CD4-positive, alpha-beta T cell treated with Interleukin-15 for 1 hour (primary cell): ENCODE measurements around the gene RAMAC.
"Not testable (repeated sequence)": the region's sequence is repeated elsewhere in the genome, so short reads cannot be mapped to it uniquely, and the experiment has no call there.

ENCODE experiments used
- DNase-seq: peaks from one replicate; pipeline ENCODE4 v3.0.0-alpha.2; 2020

The RAMAC gene

DNA sequence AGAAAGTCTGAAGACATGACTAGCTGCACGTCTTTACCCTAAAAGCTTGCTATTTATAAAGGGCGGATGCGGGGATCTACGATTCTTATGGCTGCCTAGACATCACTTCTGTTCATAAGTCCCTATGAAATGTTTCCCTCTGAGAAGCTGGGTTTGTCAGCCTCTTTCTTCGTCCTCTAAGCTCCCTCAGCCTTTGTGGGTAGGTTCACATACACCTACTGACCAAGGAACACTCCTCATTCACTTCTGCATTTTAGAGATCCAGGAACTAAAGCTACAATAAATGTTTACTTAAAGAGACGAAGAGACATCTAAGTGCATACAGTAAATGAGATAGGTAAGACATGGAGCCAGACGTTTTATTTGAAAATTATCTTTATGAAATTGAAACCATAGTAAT is 16.7 kb upstream of the RAMAC start:
- DNase-seq: no peak

DNA sequence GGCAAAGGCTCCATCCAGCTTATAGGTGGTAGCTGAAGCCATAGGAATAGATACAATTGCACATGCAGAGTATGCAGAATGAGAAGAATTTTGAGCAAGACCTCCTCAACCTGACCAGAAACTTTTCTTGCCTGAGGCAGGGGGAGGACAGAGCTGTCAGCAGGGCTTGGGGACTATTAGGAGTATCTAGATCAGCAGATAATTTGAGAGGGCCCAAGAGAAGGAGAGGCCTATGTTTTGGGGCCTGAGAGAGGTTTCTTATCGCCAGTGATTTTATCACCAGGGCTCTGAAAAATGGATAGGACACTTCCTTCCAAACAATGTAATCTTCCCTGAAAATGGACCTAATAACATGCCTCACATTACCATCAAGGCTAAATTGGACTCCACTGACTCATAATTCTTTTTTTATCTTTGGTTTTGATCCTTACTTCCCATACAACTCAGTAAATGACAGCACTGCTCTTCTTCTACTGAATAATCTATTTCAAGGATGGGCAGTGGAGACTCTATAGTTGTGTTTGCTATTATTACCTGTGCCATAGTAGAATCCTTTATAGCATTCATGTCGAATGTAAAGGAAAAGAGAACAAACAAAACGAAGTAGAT is 15.8 kb upstream of the RAMAC start:
- no peak for DNase-seq

DNA sequence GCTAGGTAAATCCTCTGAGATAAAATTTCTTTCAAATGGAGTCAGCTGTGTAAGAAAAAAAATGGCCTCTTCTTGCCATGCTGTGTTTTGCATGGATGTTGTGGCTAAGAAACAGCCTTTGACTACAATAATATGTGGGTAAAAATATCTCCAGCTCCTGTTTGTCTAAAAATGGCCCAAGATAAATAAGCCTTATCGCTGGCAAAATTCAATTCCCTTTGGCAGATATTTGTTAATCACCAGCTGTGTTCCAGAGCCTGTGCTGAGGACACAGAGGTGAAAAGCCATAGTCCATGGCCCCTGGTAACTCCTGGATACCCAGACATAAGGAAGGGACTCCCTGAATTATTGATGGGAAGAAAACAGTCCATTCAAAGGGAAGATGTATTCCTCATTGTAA is 15.3 kb upstream of the RAMAC start:
- no peak for DNase-seq

DNA sequence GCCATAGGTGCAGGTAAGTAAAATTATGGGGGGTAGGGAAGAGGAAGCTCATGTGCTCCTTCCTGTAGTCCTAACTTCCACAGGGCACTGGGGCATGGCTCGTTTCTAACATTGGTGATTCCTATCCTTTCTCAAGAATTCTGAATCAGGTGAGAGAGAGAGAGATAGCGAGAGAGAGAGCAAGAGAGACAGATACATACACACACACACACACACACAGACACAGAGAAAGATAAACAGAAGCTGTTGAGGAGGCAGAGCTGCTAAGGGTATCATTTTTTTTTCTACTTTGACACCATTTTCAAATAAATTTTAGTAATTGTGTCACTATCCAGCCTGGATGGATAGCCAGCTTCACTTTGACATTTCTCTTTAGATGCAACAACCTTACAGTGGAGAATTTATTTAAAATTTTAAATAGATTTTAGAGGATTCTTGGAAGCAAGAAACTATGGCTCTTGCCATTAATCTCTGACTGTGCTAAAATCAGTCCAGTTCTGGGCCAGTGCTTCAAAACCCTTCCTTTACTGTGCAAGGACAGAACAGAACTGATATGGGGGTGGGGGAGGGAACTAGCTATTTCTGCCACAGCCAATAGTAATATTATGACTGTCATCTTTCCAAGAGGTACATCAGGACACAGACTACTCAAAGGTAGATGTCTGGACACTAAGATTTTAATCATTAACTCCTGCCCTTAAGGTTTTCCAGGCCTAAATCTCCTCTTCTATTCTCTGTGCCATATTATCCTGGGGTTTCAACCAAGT is 14.6 kb upstream of the RAMAC start:
- no peak for DNase-seq

DNA sequence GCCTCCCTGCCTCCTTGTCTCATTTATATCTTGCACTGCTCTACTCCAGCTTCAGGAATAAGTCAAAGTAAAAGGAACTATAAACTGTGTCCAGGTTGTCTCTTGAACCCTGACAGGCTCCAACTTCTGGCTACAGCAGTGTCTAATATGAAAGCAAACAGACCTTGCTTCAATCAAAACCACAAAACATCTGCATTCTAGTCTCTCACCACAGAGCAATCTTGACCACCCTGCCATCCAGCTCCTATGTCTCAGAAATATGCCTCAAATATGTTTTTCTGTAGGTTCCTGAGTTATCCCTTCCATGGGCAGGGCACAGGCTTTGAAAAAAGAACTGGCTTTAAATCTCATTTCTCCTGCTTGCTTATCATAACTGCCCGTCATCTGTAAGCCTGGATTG is 13.0 kb upstream of the RAMAC start:
- DNase-seq: no peak

DNA sequence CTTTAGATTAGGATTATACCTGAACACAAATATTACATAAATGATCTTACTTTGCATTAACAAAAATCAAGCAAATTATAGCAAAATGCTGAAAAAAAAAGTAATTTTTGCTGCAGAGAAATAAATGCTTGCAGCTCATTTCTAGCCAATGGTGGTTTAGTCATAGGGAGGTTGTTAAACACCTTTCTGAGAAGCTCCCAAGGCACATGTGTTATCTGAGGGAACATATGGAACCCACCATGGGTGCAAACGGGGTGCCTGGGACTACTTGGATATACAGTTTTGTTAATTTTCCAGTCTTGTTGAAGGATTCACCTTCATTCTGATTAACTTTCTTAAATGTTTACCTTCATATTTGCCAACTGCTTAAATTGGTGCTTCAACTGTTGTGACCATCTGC is 8.9 kb upstream of the RAMAC start:
- no peak for DNase-seq

DNA sequence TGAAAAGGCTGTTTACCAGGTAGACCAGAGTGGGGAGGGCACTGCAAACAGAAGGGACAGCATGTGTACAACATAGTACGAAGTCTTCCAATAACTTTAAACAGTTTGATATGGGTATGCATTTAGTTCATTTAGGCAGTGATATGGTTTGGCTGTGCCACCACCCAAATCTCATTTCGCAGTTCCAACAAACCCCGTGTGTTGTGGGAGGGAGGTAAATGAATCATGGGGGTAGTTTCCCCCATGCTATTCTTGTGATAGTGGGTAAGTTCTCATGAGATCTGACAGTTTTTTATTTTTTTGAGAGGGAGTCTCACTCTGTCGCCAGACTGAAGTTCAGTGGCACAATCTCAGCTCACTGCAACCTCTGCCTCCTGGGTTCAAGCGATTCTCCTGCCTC is 7.6 kb upstream of the RAMAC start:
- no peak for DNase-seq

DNA sequence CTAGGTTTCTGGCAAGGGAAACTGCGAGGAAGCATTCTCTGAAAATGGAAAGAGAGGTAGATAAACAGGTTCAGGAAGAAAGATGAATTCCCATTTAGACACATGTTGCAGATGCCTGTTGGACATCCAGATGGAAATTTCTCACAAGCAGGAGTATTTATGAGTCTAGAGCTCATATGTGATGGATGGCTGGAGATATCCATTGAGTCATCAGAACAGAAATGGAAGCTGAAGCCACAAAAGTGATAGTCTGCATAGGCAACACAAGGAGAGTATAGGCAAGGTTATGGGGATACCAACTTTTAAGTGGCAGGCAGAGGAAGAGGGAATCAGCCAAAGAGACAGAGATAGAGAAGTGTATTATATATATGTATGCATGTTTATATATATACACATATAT is 6.3 kb upstream of the RAMAC start:
- DNase-seq: no peak

DNA sequence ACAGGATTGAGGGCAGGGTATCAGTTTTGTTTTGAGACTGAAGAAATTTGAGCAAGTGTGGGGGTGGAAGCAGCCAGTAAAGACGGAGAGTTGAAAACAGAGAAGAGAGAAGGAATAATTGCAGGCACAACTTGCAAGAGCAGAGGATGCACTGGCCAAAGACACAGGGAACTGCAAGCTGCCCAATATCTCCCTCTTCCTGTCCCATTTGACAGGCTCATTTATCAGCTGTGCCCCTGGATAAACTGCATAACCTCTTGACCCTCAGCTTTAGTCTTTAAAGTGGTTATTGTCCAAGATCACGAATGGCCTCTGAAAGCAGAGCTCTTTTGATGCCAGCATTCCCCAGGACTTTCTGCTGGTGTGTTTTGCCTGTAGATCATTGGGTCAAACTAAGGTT is 5.0 kb upstream of the RAMAC start:
- no peak for DNase-seq

DNA sequence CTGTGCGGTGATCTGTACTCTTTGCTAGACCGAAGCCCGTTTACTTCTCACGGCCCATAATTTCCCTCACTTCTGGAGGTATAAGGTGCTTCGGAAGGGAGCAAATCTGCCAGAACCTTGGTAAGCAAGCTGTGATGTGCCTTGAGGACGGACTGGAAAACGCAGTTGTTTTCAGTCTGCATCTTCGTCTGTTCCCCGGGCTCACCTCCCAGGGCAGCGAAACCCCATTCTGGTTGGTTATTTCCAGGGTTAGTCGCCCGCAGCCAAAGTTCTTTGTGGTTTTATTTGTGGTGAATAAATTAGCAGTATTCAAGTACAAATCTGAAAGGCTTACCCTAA is 401 bp downstream of the RAMAC start:
- DNase-seq: peak; percentile 17

DNA sequence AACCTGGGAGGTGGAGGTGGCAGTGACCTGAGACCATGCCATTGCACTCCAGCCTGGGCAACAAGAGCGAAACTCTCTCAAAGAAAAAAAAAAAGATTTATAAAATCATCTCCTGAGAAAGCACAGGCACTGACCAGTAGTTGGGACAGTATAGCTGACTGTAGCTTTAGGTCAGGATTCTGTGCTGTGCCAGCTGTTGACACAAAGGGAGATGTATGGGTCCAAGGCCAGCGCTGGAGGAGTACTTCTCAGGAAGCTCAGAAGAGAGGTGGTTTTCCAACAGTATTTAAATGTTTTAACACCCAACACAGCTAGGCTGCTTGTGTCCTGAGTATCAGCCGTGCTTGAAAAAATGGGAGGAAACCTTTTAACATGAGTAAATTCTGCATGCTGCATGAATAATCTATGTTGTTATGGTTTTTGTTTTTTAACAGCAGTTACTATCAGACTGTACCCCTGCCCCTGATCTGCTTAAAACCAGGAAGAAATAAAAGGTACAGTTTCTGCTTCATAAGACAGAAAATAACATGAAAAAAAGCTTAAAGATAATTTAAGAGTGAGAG is 6.5 kb downstream of the RAMAC start:
- DNase-seq: no peak

DNA sequence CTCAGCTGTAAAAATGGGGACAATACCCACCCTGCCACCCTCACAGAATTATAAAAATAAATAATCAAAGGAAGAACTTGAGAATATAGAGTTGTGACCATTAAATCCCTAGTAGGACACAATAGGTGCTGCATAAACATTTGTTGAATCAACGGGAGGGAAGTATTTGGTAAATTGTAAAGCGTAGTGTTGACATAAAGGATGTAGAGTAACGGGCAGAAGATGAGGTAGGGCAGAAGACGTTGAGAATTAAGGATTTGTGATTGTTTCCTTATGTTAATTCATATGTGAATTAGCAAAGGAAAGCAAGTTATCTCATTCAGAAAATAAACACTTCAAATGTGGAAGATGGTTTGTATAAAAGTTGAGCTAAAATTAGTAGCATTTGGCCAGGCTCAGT is 7.1 kb downstream of the RAMAC start:
- no peak for DNase-seq

DNA sequence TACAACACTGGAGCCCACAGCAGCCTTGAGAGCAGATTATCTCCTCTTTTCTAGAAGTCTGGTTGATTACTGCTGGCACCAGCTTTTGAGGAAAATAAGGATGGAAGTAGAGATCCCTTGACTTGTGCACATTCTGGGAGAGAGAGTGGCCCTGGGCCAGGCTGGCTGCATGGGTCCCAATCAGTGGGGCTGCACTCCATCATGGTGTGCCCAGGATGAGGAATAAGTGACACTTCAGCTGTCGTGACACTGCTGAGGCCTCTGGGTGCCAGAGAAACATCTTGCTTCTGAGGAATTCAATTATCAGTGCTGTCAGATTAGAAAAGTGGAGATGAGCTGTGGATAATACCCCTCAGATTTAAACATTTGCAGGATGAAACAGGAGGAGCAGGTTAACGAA is 9.1 kb downstream of the RAMAC start:
- no peak for DNase-seq

DNA sequence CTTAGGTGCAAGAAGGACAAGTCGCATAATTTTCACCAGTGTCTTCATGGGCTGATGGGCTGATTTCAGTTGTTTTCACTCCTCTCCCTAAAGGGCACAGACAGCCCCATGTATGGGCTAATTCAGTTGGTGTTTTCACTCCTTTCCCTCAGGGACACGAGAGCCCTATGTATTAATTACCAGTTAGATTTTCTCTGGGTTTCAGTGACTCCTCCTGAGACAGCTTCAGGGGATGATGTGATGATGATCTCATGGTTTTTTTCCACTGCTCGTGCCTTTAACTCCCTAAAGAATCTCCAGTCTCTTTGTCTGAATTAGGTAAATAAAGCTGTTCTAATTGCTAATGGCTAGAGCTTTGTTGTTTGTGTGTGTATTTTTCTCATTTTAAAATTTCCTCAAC is 9.9 kb downstream of the RAMAC start:
- no peak for DNase-seq

DNA sequence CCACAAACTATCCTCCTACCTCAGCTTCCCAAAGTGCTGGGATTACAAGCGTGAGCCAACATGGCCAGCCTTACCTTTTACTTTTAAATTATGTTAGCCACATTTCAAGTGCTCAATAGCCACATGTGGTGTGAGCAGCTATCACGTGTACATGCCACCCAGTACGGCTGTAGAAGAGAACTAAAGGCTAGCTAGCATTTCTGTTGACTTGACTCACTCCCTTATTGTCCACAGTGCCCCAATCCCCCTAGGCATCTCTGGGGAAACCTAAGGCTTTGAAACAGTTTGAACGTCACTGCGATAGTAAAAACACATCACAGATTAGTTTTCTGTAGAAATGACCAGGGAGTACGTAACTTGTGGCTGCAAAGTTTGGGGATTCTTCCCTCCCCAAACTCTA is 13.4 kb downstream of the RAMAC start:
- no peak for DNase-seq

DNA sequence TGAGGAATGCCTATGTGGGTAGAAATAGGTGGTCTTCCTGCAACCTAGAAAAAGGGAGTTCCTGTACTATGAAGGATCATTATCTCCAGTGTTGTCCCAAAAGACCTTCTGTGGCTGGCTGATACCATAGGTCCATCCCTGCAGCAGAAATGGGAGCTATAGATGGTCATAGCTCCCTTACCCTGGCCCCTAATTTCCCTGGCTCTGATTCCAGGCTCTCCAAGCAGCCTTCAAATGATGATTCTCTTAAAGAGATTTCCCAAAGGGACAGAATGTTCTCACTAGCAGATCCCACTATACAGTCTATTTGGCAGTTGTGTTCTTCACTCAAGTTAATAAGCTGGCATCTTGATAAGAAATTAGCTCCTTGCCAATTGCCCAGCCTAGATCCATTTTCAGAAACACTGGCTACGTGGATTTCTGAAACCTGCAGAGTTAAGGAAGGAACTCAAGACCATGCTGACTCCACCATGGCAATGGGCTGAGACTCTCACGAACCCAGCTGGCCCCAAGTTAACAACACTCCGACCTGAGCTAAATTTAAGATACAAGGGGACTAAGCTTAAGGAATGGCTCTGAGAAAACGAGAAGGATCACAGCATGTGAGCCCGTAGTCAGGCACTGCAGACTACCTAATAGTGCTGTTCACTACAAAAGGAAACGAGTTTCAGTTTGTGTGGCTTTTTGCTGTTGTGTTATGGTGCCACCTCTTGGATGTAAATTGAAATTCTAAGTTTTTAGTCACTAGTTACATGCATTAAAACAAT is 14.1 kb downstream of the RAMAC start:
- DNase-seq: no peak

DNA sequence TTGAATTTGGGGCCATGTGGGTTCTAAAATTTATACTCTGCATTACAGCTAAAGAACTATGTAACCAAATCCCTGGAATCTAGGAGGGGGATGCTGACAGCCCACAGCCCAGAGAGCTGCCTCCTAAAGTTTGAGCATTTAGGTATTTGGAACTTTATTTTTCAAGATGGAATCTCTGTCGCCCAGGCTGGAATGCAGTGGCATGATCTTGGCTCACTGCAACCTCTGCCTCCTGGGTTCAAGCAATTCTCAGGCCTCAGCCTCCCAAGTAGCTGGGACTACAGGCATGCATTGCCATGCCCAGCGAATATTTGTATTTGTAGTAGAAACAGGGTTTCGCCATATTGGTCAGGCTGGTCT is 14.6 kb downstream of the RAMAC start:
- DNase-seq: not testable (repeated sequence)

DNA sequence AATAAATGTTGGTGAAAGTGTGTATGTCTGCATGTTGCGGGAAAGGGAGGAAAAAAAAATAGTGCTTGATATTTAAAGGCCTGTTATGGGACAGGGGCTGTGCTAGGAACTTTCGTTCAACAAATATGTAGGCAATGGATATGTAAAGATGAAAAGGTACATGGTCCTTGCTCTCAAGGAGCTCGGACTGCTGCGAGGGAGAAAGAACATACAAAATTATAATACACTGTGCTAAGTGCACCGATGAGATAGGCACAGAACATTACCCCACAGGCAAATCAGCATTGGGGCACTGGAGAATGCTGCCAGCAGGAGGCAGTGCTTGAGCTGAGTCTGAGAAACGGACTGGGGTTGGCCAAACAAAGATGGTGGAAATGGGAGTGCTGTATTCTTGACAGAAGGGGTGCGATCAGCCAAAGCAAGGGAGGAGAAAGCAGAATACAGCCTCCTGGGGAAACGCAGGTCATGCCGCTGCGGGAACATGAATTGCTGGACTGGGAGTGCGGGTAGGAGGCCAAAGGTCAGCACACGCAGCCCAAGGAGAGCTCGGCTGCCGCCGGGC is 24.8 kb downstream of the RAMAC start:
- peak; percentile 76 for DNase-seq

DNA sequence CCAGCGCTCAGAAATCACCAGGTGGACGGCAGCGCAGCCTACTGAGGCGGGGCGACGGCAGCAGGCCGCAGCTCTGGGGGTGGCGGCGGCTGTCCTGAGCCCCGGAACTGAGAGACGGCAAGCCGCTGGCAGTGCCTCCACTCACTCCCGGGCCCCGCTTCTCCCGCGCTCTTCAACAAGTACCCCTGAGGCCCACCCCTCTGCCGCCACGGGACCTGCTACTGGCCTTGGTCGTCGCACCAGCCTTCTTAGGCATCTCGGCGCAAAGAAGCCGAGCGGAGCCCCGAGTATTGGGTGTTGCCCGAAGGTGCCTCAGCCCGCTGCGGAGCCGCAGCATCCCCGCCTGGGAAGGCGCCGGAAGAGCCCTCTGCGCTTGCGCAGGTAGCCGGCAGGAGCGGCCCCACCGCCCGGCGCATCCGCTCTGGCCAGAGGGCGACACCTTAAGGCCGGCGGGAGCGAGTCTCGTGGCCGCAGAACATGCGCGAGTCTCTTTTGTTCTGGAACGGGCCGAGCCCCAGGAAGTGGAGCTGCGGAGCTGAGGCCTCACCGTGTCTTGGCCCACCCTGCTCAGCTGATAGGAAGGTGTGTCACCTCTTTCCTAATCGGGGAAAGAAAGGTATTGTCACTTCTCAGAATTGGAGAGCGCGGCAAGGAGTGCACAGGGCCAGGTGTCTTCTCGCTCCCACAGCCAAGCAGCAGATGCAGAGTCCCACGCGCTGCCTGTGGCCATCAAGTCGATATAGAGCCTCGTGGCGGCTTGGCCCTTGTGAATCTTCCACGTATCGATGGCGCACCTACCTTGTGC is 25.5 kb downstream of the RAMAC start, which contains the start of gene C15orf40:
C15orf40 (minus strand) TSS at position 369 of the 805 bp plus-strand sequence; CDS start at position 337, 32 bp downstream.
- peak; percentile 90 for DNase-seq

DNA sequence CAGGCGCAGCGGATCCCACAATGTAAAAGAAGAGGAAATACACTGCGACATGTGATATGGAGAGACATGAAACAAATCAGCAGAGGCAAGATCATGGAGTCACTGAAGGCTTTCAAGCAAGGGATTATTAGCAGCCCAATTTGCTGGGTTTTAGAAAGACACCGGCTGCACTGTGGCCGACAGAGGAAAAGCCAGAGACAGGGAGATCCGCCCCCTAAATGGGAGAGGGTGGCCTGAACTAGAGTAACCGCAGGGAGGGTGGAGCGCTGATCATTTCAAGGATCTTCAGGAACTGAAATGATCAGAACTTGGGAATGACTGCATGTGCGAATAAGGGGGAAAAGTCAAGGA is 26.0 kb downstream of the RAMAC start:
- DNase-seq: no peak

DNA sequence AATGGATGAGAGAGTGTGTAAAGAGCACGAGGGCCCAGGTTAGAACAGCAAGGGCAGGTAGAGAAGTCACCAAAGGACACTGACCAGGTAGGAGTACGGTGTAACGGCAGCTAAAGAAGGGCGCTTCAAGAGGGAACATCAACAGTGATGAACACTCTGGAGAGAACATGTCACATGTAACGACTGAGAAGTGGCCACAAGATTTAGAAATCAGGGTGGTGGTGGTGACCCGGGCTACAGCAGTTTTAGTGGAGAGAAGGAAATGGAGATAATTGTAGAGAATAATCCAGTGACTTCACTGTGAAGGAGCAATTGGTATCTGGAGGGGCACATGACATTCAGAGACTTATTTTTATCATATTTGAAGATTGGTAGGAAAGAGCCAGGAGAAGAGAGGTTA is 26.6 kb downstream of the RAMAC start:
- no peak for DNase-seq

DNA sequence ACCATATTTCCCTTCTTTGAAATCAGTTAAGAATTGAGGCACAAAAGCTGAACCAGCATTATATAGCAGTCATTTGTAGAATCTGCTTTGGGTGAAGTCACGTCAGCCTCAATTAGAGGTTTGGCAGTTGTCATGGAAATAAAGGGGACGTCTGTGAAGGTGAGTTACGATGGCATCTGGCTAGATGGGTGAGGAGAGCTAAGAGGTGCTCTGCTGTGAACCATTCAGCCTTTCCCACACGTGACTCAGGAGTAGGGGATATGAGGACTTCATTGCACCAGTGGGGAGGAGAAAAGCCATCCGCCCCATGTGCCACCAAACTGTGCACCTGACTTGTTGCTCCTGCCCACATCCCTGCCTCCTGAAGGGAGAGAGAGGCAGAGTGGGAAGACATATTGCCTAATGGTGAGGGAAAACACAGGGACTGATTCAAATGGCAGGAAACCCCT is 28.2 kb downstream of the RAMAC start:
- no peak for DNase-seq

DNA sequence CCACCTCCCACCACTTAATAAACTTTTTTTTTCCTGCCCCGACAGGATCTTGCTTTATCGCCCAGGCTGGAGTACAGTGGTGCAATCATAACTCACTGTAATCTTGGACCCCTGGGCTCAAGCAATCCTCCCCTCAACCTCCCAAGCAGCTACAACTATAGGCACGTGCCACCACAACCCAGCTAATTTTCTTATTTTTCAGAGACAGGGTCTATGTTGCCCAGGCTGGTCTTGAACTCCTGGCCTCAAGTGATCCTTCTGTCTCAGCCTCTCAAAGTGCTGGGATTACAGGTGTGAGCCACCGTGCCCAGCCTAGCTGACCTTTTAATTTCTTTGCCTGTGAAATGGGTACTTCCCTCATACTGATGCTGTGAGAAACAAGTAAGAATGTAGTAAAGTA is 29.4 kb downstream of the RAMAC start:
- no peak for DNase-seq
